Neutrophil (primary cell): Measurements from ENCODE around the gene AXL.

Source experiments
- H3K27ac ChIP-seq: fragments of 200-600 bp; sonication (generic); 2 replicates; pipeline ENCODE4 v1.5.1; 2016; ENCODE audit warnings: mild to moderate bottlenecking, moderate library complexity
- H3K27me3 ChIP-seq: fragments of 200-600 bp; sonication (generic); 2 replicates; pipeline ENCODE4 v1.6.0; 2016; ENCODE audit warnings: mild to moderate bottlenecking
- H3K36me3 ChIP-seq: fragments of 200-600 bp; sonication (generic); 2 replicates; pipeline ENCODE4 v1.5.1; 2017
- H3K4me1 ChIP-seq, 2 experiments: fragments of 200-600 bp in 1 of 2; sonication (generic) in 1 of 2; 1 replicate in 1 of 2; 2 replicates in 1 of 2; pipeline versions ENCODE4 v1.5.1 to v1.6.1; 2013 to 2016; ENCODE audit warnings: low read depth in 1 of 2, low read length in 1 of 2, mild to moderate bottlenecking in 1 of 2, moderate library complexity in 1 of 2; ENCODE audit not compliant: control insufficient read depth in 1 of 2, insufficient read depth in 1 of 2
- H3K4me3 ChIP-seq, 2 experiments: fragments of 200-600 bp in 1 of 2; sonication (generic) in 1 of 2; 1 replicate in 1 of 2; 2 replicates in 1 of 2; pipeline ENCODE4 v1.5.1; 2013 to 2016; ENCODE audit warnings: low read depth in 1 of 2, low read length in 1 of 2, mild to moderate bottlenecking in 1 of 2, moderate library complexity in 1 of 2
- H3K9me3 ChIP-seq: fragments of 200-600 bp; sonication (generic); 2 replicates; pipeline ENCODE4 v1.5.1; 2016
- TF ChIP-seq, protein P1 (sequence below): fragments of 200-600 bp; sonication (generic); IDR thresholded peaks from 2 replicates; pipeline ENCODE4 v1.5.1; 2016; ENCODE audit warnings: antibody characterized with exemption

The AXL gene

DNA sequence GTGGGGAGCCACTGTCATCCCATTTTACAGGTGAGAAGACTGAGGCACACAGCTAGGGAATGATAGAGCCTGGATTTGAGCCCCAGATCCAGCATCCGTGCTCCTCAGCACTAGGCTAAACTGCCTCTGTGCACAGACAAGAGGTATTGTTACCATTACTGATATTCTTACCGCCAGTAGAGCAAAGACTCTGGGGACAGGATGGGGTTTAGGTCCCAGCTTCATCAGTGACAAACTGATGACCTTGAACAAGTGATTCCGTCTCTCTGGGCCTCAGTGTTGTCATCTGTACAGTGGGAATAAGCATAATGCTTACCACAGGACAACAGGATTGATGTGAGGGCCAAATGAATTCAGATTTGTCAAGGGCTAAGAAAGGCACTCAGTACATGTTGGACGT, 16.5 kb downstream of the AXL start:
- no peak overlapping the region for H3K27ac ChIP-seq
- TF ChIP-seq, protein P1, sequence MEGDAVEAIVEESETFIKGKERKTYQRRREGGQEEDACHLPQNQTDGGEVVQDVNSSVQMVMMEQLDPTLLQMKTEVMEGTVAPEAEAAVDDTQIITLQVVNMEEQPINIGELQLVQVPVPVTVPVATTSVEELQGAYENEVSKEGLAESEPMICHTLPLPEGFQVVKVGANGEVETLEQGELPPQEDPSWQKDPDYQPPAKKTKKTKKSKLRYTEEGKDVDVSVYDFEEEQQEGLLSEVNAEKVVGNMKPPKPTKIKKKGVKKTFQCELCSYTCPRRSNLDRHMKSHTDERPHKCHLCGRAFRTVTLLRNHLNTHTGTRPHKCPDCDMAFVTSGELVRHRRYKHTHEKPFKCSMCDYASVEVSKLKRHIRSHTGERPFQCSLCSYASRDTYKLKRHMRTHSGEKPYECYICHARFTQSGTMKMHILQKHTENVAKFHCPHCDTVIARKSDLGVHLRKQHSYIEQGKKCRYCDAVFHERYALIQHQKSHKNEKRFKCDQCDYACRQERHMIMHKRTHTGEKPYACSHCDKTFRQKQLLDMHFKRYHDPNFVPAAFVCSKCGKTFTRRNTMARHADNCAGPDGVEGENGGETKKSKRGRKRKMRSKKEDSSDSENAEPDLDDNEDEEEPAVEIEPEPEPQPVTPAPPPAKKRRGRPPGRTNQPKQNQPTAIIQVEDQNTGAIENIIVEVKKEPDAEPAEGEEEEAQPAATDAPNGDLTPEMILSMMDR = no peak

DNA sequence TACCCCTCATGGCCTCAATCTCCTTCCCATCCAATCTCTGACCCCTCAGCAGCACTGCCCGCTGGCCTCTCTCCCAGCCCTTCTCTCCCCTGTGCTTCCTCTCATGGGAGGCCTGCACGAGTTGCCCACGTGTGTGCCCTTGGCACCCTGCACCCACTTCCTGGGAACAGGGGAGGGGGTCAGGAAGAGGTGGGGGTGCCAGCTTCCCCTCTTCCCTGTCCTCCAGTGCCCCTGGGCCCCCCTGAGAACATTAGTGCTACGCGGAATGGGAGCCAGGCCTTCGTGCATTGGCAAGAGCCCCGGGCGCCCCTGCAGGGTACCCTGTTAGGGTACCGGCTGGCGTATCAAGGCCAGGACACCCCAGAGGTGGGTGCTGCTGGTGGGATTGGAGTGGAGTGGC, 19.2 kb downstream of the AXL start:
- Histone ChIP-seq H3K9me3 (no peaks in the 10 kb centered on the region), H3K4me3 (no peak overlapping the region), H3K4me1 (no peaks in the 10 kb centered on the region), H3K36me3 (no peaks in the 10 kb centered on the region), H3K27ac (no peak overlapping the region), H3K27me3 (no peaks in the 10 kb centered on the region)
- TF ChIP-seq, protein P1 = no peak

More for the DNA sequence above, 16.5 kb downstream of the AXL start:
- H3K36me3 ChIP-seq = no peaks in the 10 kb centered on the region
- no peak overlapping the region for H3K4me3 ChIP-seq
- H3K4me1 ChIP-seq = no peaks in the 10 kb centered on the region
- H3K27me3 ChIP-seq = no peaks in the 10 kb centered on the region
- no peaks in the 10 kb centered on the region for H3K9me3 ChIP-seq

DNA sequence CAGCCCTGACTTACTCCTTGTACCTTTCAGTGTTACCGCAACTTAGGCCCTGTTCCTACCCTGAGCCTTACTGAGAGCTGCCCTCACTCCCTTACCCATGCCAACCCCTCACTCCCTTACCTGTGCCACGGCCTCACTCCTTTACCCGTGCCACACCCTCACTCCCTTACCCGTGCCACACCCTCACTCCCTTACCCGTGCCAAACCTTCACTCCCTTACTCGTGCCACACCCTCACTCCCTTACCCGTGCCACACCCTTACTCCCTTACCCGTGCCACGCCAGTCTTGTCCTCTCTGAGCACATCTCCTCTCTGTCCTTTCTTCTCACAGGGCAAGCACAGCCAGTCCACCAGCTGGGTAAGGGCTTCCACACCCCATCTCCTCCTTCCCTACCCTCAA, 20.3 kb downstream of the AXL start:
- TF ChIP-seq, protein P1 = no peak
- Histone ChIP-seq H3K27ac (no peak overlapping the region), H3K36me3 (no peaks in the 10 kb centered on the region), H3K4me3 (no peak overlapping the region), H3K4me1 (no peaks in the 10 kb centered on the region), H3K27me3 (no peaks in the 10 kb centered on the region), H3K9me3 (no peaks in the 10 kb centered on the region)

DNA sequence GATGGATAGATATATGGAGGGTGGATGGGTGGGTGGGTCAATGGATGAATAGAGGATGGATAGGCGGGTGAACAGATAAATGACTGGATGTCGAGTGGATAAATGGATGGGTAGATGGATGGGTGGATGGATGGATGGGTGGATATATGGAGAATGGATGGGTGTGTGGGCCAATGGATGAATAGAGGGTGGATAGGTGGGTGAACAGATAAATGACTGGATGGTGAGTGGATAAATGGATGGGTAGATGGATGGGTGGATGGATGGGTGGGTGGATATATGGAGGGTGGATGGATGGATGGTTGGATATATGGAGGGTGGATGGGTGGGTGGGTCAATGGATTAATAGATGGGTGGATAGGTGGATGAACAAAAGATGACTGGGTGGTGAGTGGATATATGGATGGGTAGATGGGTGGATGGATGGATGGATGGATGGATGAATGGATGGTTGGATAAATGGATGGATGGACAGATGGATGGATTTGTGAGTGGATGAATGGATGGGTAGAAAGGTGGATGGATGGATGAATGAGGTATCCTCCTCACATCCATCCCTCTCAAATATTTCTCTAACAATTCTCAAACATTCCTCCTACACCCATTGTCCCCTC, 21.0 kb downstream of the AXL start:
- no peaks in the 10 kb centered on the region for H3K4me1 ChIP-seq
- no peak overlapping the region for H3K4me3 ChIP-seq
- no peaks in the 10 kb centered on the region for H3K27me3 ChIP-seq
- TF ChIP-seq, protein P1 = no peak
- H3K36me3 ChIP-seq = no peaks in the 10 kb centered on the region
- H3K27ac ChIP-seq = no peak overlapping the region
- no peaks in the 10 kb centered on the region for H3K9me3 ChIP-seq

DNA sequence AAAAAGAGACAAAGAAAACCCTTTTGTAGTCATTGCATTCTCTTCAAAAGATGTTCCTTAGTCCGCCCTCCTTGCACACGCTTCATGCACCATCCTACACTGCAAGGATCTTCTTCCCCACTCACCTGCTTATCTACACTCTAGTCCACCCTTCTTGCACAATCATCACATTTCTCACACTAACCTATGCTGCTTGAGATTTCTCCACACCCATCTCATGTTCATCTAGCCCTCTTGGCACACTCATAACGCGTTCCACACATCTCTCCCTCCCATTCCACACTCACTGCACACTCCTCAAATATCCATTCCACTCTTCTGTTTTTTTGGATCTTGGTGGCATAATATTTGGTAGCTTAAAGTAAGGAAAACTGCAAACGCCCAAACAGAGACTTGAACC, 22.8 kb downstream of the AXL start:
- no peaks in the 10 kb centered on the region for H3K27me3 ChIP-seq
- no peaks in the 10 kb centered on the region for H3K4me1 ChIP-seq
- H3K27ac ChIP-seq = no peak overlapping the region
- H3K9me3 ChIP-seq = no peaks in the 10 kb centered on the region
- H3K4me3 ChIP-seq = no peak overlapping the region
- TF ChIP-seq, protein P1 = no peak
- no peaks in the 10 kb centered on the region for H3K36me3 ChIP-seq

DNA sequence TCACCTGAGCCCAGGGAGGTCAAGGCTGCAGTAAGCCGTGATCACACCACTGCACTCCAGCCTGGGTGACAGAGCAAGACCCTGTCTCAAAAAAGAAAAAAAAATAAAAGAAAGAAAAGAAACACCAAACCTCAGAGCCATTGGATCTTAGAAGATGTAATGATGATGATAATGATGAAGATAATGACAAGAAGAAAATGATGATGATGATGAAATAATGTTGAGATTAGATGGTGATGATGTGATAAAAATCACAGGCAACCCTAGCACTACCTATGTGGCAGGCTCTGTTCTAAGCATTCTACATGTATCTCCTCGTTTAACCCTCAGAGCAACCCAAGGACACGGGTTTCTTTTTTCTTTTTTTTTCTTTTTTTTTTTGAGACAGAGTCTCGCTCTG, 25.1 kb downstream of the AXL start:
- Histone ChIP-seq H3K36me3 (no peaks in the 10 kb centered on the region), H3K27ac (no peak overlapping the region), H3K4me3 (no peak overlapping the region), H3K27me3 (no peaks in the 10 kb centered on the region), H3K4me1 (no peaks in the 10 kb centered on the region), H3K9me3 (no peaks in the 10 kb centered on the region)
- TF ChIP-seq, protein P1 = no peak
